RWPE2 (cell line): ENCODE data around the gene RAB20.

Experiments used
- ATAC-seq: fragments of 200-7000 bp; cut with Tn5 transposase; 3 replicates; pipeline ENCODE4 v1.9.1; 2021; ENCODE audit warnings: low read depth
- DNase-seq: peaks from one replicate; pipeline ENCODE4 v3.0.0-alpha.2; 2020; ENCODE audit warnings: low spot score
- H3K27ac ChIP-seq: fragments of 450-650 bp; 2 replicates; pipeline ENCODE4 v1.5.1; 2017; ENCODE audit warnings: mild to moderate bottlenecking; ENCODE audit not compliant: poor library complexity, severe bottlenecking
- H3K27me3 ChIP-seq: fragments of 250-450 bp; sonication (Bioruptor Pico); 2 replicates; pipeline ENCODE4 v1.5.1; 2021; ENCODE audit warnings: mild to moderate bottlenecking, moderate library complexity; ENCODE audit not compliant: insufficient read depth, poor library complexity, severe bottlenecking
- H3K36me3 ChIP-seq: fragments of 250-450 bp; sonication (Bioruptor Pico); 2 replicates; pipeline ENCODE4 v1.5.1; 2020; ENCODE audit warnings: low read depth, mild to moderate bottlenecking, moderate library complexity
- H3K4me1 ChIP-seq: fragments of 250-450 bp; sonication (Bioruptor Pico); 2 replicates; pipeline ENCODE4 v1.5.1; 2021; ENCODE audit warnings: mild to moderate bottlenecking, moderate library complexity; ENCODE audit not compliant: insufficient read depth, poor library complexity, severe bottlenecking
- H3K4me3 ChIP-seq: fragments of 250-450 bp; sonication (Bioruptor Pico); 2 replicates; pipeline ENCODE4 v1.5.1; 2021; ENCODE audit warnings: mild to moderate bottlenecking, moderate library complexity; ENCODE audit not compliant: severe bottlenecking
- H3K9me3 ChIP-seq: fragments of 250-450 bp; sonication (Bioruptor Pico); 2 replicates; pipeline ENCODE4 v1.5.1; 2021; ENCODE audit warnings: mild to moderate bottlenecking, moderate library complexity; ENCODE audit not compliant: severe bottlenecking
- CTCF ChIP-seq: fragments of 450-650 bp; IDR thresholded peaks from one replicate; pipeline ENCODE4 v1.5.1; 2017; ENCODE audit warnings: mild to moderate bottlenecking, moderate library complexity; ENCODE audit not compliant: poor library complexity, severe bottlenecking

Gene RAB20

GRCh38 chr13:110519046-110519445 is 42.5 kb downstream of the RAB20 start:
- no peak overlapping the region for H3K4me3 ChIP-seq
- ATAC-seq (no peak), DNase-seq (no peak)
- no peak for TF ChIP-seq CTCF
- no peaks in the 10 kb centered on the region for H3K27me3 ChIP-seq
- H3K9me3 ChIP-seq: no peaks in the 10 kb centered on the region
- no peaks in the 10 kb centered on the region for H3K4me1 ChIP-seq
- H3K27ac ChIP-seq: no peak overlapping the region
- 0 out of 2 replicates have a peak, but pooled peaks cover 4% of the 10 kb centered on the region for H3K36me3 ChIP-seq

GRCh38 chr13:110518571-110518970 is 43.0 kb downstream of the RAB20 start:
- DNase-seq (no peak), ATAC-seq (no peak)
- Histone ChIP-seq H3K4me3 (no peak overlapping the region), H3K9me3 (no peaks in the 10 kb centered on the region), H3K36me3 (0 out of 2 replicates have a peak, but pooled peaks cover 4% of the 10 kb centered on the region), H3K27me3 (no peaks in the 10 kb centered on the region), H3K4me1 (no peaks in the 10 kb centered on the region), H3K27ac (no peak overlapping the region)
- TF ChIP-seq CTCF: no peak

- no peak for ATAC-seq
- H3K4me1 ChIP-seq: no peaks in the 10 kb centered on the region
- H3K27ac ChIP-seq: no peak overlapping the region
- no peak for DNase-seq
- H3K9me3 ChIP-seq: no peaks in the 10 kb centered on the region
- H3K4me3 ChIP-seq: no peak overlapping the region
- no peaks in the 10 kb centered on the region for H3K27me3 ChIP-seq
- TF ChIP-seq CTCF: no peak
- H3K36me3 ChIP-seq: 0 out of 2 replicates have a peak, but pooled peaks cover under 1% of the 10 kb centered on the region
These were observed 43.3 kb downstream of the RAB20 start for GRCh38 chr13:110518226-110518525.

GRCh38 chr13:110517505-110518225 is 43.9 kb downstream of the RAB20 start:
- DNase-seq: no peak
- Histone ChIP-seq H3K27ac (no peak overlapping the region), H3K36me3 (peaks cover 3% of the 10 kb centered on the region; the same call in 1 of the 2 replicates), H3K27me3 (no peaks in the 10 kb centered on the region), H3K9me3 (no peaks in the 10 kb centered on the region), H3K4me3 (no peak overlapping the region), H3K4me1 (no peaks in the 10 kb centered on the region)
- ATAC-seq: no peak
- no peak for TF ChIP-seq CTCF

- peaks cover 9% of the 10 kb centered on the region for H3K36me3 ChIP-seq
- ATAC-seq: no peak
- no peak for TF ChIP-seq CTCF
These were observed 45.0 kb downstream of the RAB20 start for GRCh38 chr13:110516500-110516899.

More at GRCh38 chr13:110516500-110516899, 45.0 kb downstream of the RAB20 start:
- no peaks in the 10 kb centered on the region for H3K27me3 ChIP-seq
- H3K4me1 ChIP-seq: no peaks in the 10 kb centered on the region
- no peaks in the 10 kb centered on the region for H3K9me3 ChIP-seq
- no peak overlapping the region for H3K4me3 ChIP-seq
- no peak overlapping the region for H3K27ac ChIP-seq
- no peak for DNase-seq
